Stimulated activated effector memory CD8-positive, alpha-beta T cell treated with anti-CD3 and anti-CD28 coated beads, Interleukin-12 subunit alpha, Interleukin-12 subunit beta, amount 100 ng/mL, for 72 hours (primary cell): ENCODE results near the gene KCND3.

Experiments used
- ATAC-seq: fragments of 150-1000 bp; cut with Tn5 transposase; 2 replicates; pipeline ENCODE4 v1.10.0; 2021
- DNase-seq, 2 donors: peaks; one replicate each; pipeline ENCODE4 v3.0.0; 2021 to 2022; ENCODE audit warnings: low spot score in 2 of 2
- H3K27ac Mint-ChIP-seq: one replicate; pipeline ENCODE4 v1.8.0; 2022; ENCODE audit warnings: mild to moderate bottlenecking, mixed read lengths
- H3K36me3 Mint-ChIP-seq: one replicate; pipeline ENCODE4 v1.8.0; 2022; ENCODE audit warnings: mild to moderate bottlenecking, mixed read lengths
- H3K4me1 Mint-ChIP-seq: one replicate; pipeline ENCODE4 v1.8.0; 2022; ENCODE audit warnings: mixed read lengths
- H3K4me3 Mint-ChIP-seq: one replicate; pipeline ENCODE4 v1.8.0; 2022; ENCODE audit warnings: mild to moderate bottlenecking, mixed read lengths
- H3K9me3 Mint-ChIP-seq: one replicate; pipeline ENCODE4 v1.8.0; 2022; ENCODE audit warnings: mixed read lengths

The KCND3 gene

DNA sequence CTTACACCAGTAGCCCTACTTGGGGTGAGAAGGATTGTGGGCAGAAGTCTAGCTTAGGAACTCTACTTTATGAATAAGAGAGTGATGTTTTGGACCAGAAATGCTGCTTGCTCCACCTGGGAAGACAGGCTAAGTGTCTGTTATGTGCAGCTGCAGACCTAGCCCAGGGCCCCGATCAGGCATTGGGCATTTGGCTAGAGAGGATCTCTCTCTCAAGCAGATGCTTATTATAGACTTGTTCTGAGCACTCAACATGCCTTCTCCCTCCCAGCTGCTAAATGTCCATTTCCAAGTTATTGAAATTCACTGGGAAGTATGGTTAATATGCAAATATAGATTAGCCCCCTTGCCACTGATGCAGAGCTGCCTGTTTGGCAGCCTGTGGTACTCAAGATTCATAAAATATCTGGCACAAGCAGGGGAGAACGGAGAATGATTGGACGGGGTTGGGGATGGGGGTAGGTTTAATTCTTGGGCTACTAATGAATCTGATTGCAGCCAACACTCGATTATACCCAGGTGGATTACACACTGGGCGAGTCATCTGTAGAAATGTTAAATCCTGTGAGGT, 115.9 kb downstream of the KCND3 start:
- H3K36me3 Mint-ChIP-seq = no peaks in the 10 kb centered on the region
- no peaks in the 10 kb centered on the region for H3K9me3 Mint-ChIP-seq
- ATAC-seq = no peak
- no peak overlapping the region for H3K27ac Mint-ChIP-seq
- DNase-seq = no peak
- H3K4me3 Mint-ChIP-seq = no peak overlapping the region
- no peaks in the 10 kb centered on the region for H3K4me1 Mint-ChIP-seq

DNA sequence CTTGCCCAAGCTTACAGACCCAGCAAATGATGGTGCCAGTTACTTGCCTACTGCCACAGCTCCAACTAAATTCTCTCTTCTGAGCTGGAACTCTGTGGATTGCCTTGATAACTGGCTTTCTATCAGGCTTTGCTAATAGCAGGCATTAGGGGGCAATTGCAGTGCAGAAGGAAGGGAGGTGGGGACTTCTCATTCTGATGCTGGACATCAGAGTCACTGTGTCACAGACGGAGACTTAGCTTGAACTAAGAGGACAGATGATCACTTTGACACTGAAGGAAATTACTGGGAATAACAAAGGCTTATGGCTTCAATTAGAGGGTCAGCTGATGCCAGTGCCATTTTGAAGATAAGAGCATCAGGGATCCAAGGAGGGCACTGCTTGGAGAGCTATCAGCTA, 119.3 kb downstream of the KCND3 start:
- Mint-ChIP-seq H3K4me3 (no peak overlapping the region), H3K27ac (no peak overlapping the region), H3K4me1 (no peaks in the 10 kb centered on the region), H3K36me3 (no peaks in the 10 kb centered on the region), H3K9me3 (no peaks in the 10 kb centered on the region)
- DNase-seq (no peak), ATAC-seq (no peak)

GRCh38 chr1:111867868-111868440, 121.5 kb downstream of the KCND3 start:
- Mint-ChIP-seq H3K4me1 (peaks cover 7% of the 10 kb centered on the region), H3K36me3 (no peaks in the 10 kb centered on the region), H3K9me3 (no peaks in the 10 kb centered on the region), H3K27ac (no peak overlapping the region), H3K4me3 (no peak overlapping the region)
- ATAC-seq (no peak), DNase-seq (no peak)

DNA sequence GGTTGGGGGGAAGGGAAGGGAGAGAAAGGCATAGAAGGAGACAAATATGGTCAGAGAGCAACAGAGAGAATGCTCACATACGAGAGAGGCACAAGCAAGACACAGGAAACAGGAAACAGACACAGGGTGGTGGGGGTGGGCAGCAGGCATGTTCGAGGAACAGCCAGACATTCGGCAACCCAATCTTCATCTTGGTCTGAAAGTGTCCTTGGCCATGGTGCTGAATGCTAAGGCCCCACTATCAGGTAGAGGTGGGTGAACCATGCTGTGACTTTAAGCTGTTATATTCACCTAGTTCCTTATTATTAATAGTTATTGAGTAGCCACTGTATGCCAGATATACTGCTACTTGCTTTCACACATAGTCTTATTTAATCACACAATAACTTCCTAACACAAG, 124.6 kb downstream of the KCND3 start:
- ATAC-seq (no peak), DNase-seq (no peak)
- Mint-ChIP-seq H3K9me3 (no peaks in the 10 kb centered on the region), H3K4me1 (peaks cover 7% of the 10 kb centered on the region), H3K27ac (no peak overlapping the region), H3K36me3 (no peaks in the 10 kb centered on the region), H3K4me3 (no peak overlapping the region)

DNA sequence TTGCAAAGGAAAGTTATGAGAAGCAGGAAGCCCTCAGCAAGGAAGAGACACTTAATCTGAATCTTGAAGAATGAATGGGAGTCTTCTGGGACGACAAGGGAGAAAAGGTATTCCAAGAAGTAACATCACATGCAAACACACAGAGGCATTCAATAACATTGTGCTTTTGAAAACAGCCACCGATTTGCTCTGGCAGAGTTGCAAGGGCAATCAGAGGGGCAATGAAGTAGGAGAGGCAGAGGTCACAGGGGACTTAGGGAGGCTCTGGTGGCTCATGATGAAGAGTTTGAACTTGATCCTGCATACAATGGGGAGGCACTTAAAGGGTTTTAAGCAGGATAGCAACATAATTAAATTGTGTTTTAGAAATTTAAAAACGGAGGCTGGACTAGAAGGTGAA, 126.1 kb downstream of the KCND3 start:
- no peaks in the 10 kb centered on the region for H3K36me3 Mint-ChIP-seq
- peaks cover 7% of the 10 kb centered on the region for H3K4me1 Mint-ChIP-seq
- no peak overlapping the region for H3K27ac Mint-ChIP-seq
- ATAC-seq (no peak), DNase-seq (no peak)
- H3K9me3 Mint-ChIP-seq = no peaks in the 10 kb centered on the region
- H3K4me3 Mint-ChIP-seq = no peak overlapping the region

DNA sequence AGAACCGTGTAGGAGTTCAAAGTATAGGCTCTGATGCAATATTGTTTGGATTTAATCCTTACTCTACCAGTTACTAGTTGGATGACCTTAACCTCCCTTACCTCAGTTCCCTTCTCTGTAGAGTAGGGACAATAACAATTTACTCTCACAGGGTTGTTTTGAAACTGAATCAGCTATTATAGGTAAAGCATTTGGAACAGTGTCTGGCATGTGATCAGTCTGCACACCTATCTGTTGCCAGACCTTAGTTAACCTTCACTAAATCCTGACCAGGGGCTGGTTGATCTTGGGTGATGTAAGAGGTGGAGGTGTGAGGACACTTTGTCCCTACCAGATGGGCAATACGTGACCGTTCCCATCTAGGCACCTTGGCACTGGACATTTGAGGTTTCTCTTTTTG, 126.9 kb downstream of the KCND3 start:
- H3K4me3 Mint-ChIP-seq = no peak overlapping the region
- no peaks in the 10 kb centered on the region for H3K36me3 Mint-ChIP-seq
- no peak overlapping the region for H3K27ac Mint-ChIP-seq
- H3K9me3 Mint-ChIP-seq = no peaks in the 10 kb centered on the region
- DNase-seq (no peak), ATAC-seq (no peak)
- peaks cover 7% of the 10 kb centered on the region for H3K4me1 Mint-ChIP-seq

- no peaks in the 10 kb centered on the region for H3K9me3 Mint-ChIP-seq
- DNase-seq (no peak), ATAC-seq (no peak)
- no peaks in the 10 kb centered on the region for H3K36me3 Mint-ChIP-seq
- peaks cover 7% of the 10 kb centered on the region for H3K4me1 Mint-ChIP-seq
- no peak overlapping the region for H3K4me3 Mint-ChIP-seq
- no peak overlapping the region for H3K27ac Mint-ChIP-seq
Measured at GRCh38 chr1:111861523-111861922, 127.9 kb downstream of the KCND3 start.

GRCh38 chr1:111857194-111857651, 132.2 kb downstream of the KCND3 start:
- Mint-ChIP-seq H3K27ac (no peak overlapping the region), H3K4me3 (no peak overlapping the region), H3K9me3 (no peaks in the 10 kb centered on the region), H3K4me1 (no peaks in the 10 kb centered on the region), H3K36me3 (no peaks in the 10 kb centered on the region)
- ATAC-seq (no peak), DNase-seq (no peak)

GRCh38 chr1:111856411-111857185, 132.9 kb downstream of the KCND3 start:
- Mint-ChIP-seq H3K9me3 (no peaks in the 10 kb centered on the region), H3K4me1 (no peaks in the 10 kb centered on the region), H3K4me3 (no peak overlapping the region), H3K27ac (no peak overlapping the region), H3K36me3 (no peaks in the 10 kb centered on the region)
- DNase-seq = no peak
- ATAC-seq = no peak

DNA sequence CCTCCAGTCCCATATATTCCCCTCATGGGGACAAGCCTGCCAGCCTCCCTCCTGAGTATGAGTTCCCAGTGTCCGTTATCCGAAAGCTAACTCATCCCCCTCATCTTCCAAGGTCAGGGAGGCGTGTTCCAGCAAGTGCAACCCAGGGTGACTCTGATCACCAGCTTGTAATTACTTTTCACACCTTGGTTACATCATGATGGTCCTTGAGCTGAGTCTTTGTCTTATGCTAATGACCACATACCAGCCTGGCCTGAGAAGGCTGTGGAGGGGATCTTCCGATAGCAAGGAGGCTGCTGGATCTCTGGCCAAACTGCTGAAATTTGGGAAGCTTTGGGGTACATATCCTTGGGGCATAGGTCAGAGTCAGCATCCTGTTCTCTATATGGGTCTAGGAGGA, 134.2 kb downstream of the KCND3 start:
- Mint-ChIP-seq H3K4me3 (no peak overlapping the region), H3K4me1 (no peaks in the 10 kb centered on the region), H3K9me3 (no peaks in the 10 kb centered on the region), H3K27ac (no peak overlapping the region), H3K36me3 (no peaks in the 10 kb centered on the region)
- ATAC-seq (no peak), DNase-seq (no peak)

DNA sequence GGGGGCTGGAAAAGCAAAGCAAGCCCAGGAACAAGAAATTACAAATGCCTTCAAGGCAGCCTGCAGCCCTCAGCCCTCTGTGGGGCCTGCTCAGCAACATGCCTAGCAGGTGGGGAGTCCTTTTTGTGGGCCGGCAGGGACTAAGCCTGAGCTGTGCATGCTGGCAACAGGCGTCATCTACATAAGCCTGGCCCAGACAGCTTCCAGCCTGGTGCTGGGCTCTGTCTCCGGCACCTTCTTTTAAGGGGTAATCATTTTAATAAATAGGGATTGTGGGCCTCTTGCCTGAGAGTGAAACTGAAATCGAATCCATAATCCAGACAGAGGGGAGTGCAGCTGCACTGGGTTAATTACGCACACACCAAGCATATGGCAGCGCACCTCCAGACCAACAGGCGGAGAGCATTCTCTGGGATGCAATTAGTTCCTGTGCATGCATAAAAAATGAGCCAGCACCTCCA, 137.2 kb downstream of the KCND3 start:
- Mint-ChIP-seq H3K9me3 (no peaks in the 10 kb centered on the region), H3K27ac (no peak overlapping the region), H3K4me3 (no peak overlapping the region), H3K4me1 (no peaks in the 10 kb centered on the region), H3K36me3 (no peaks in the 10 kb centered on the region)
- DNase-seq (no peak), ATAC-seq (no peak)

DNA sequence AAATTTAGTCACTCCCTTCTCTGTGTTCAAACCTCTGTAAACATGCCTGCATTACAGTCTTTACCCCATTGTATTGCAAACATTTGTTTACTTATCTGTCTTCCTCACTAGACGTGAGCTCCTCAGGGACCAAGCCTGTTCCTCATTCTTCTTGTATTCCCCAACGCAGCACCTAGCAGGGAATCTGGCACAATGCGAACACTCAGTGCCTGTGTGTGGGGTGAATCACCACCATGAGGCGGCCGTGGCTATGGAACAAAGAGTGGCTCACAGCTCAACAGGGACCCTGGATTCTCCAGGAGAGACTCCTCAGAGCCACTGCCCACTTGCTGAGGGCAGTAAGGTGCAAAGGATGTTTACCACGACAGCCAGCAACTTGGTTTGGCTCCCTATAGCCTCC, 137.9 kb downstream of the KCND3 start:
- no peak for ATAC-seq
- Mint-ChIP-seq H3K27ac (no peak overlapping the region), H3K36me3 (no peaks in the 10 kb centered on the region), H3K4me3 (no peak overlapping the region), H3K4me1 (no peaks in the 10 kb centered on the region), H3K9me3 (no peaks in the 10 kb centered on the region)
- DNase-seq = no peak

DNA sequence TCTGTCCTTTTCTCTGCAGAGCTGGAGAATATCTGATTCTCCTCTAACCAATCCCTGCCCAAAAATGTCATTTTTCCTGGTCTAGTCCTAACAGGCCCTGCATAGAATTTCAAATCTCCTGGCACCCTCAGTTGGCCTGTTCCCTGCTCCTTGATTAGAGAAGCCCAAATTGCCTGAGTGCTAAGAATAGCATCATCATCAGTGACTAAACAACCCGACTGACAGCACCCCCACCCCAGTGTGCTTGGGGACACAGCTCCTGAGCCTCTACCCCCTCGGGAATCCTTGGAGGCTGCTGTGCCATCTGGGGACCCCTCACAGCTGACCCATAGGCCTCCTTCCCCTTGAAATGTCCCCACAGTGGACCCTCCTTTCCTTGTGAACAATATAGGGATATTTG, 139.4 kb downstream of the KCND3 start:
- no peaks in the 10 kb centered on the region for H3K36me3 Mint-ChIP-seq
- ATAC-seq (no peak), DNase-seq (no peak)
- no peaks in the 10 kb centered on the region for H3K9me3 Mint-ChIP-seq
- no peak overlapping the region for H3K27ac Mint-ChIP-seq
- no peaks in the 10 kb centered on the region for H3K4me1 Mint-ChIP-seq
- no peak overlapping the region for H3K4me3 Mint-ChIP-seq

DNA sequence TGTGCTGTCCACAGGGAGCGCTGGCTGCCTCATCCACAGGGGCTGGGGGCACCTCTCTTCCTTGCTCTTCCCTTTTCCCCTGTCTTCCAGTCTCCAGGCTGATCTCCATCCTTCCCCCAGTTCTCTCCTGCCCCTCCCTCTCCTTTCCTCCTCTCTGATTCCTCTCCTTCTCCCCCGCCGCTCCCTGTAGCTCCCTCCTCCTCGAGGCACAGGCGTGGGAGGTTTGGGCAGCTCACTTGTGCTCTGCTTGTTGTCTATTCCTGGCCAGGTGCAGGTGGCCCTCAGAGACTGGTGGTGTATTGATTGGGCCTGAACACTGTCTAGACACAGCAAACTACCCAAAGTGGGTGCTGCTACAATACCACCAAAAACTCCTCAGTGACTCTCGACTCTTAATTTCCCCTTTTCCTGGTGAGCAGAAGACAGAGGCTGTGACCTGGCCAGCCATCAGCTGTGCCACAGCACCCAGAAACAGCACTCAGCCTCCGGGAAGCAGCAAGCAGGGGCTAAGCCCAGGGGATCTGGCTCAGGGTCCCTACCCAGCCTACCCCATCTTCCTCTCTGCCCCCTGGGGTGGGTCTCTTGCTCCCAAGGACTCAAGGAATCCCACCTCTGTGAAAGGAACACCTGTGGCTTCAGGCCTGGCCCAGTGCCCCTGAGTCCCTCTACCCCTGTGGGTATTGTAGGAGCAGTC, 140.5 kb downstream of the KCND3 start:
- H3K9me3 Mint-ChIP-seq = no peaks in the 10 kb centered on the region
- DNase-seq (no peak), ATAC-seq (no peak)
- no peak overlapping the region for H3K27ac Mint-ChIP-seq
- no peaks in the 10 kb centered on the region for H3K36me3 Mint-ChIP-seq
- no peaks in the 10 kb centered on the region for H3K4me1 Mint-ChIP-seq
- no peak overlapping the region for H3K4me3 Mint-ChIP-seq

GRCh38 chr1:111847466-111847865, 142.0 kb downstream of the KCND3 start:
- ATAC-seq = no peak
- no peaks in the 10 kb centered on the region for H3K36me3 Mint-ChIP-seq
- H3K27ac Mint-ChIP-seq = no peak overlapping the region
- no peaks in the 10 kb centered on the region for H3K9me3 Mint-ChIP-seq
- H3K4me1 Mint-ChIP-seq = no peaks in the 10 kb centered on the region
- no peak overlapping the region for H3K4me3 Mint-ChIP-seq
- no peak for DNase-seq

DNA sequence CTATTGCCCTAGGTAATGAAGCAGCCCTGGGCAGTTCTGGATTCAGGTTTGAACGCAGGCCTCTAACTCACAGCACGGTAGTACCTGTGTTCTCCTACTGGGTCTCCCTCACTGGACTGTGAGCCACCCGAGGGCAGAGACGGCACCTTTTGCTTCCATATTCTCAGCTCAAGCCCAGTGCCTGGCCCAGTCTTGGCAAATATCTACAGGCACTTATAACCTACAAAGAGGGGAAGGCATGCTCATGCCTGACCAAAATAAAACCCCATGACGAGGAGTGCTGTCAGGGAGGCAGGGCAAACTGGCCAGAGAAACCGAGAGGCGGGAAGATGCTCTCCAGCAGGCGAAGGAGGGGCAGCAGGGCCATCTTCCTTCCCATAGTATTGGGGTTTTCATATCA, 142.6 kb downstream of the KCND3 start:
- no peaks in the 10 kb centered on the region for H3K9me3 Mint-ChIP-seq
- no peak overlapping the region for H3K4me3 Mint-ChIP-seq
- no peak for ATAC-seq
- H3K4me1 Mint-ChIP-seq = no peaks in the 10 kb centered on the region
- no peak overlapping the region for H3K27ac Mint-ChIP-seq
- no peak for DNase-seq
- no peaks in the 10 kb centered on the region for H3K36me3 Mint-ChIP-seq
